ENCODE data around the gene ST6GAL1. TPM values are rescaled to one million over a fixed set of nuclear protein-coding genes. Genes with fewer than 3 reads are reported as not detected.

Gene ST6GAL1
- total and polyA plus RNA-seq, 2 of the 13 experiments (the other 11 are each of a cell fraction or from before 2014, with no cell fraction given): 79.9 to 164 TPM

GRCh38 chr3:187011915-187012314 lies 81.6 kb downstream of the ST6GAL1 start:
- intact Hi-C loops (cut with micrococcal nuclease; ENCODE audit: unreplicated experiment): no loop called here
- BruUV-seq (replicated peaks): no TSS peak
- FAIRE-seq (no peak), ATAC-seq (no peak), DNase-seq (ENCODE audit: low spot score) (no peak)
- Histone ChIP-seq H3K4me2 (ENCODE audit: low read depth, low read length) (no peak overlapping the region), H3K27me3 (ENCODE audit: control insufficient read depth in 1 of 2, insufficient read depth in 2 of 2, low read length in 2 of 2) (no peaks in the 10 kb centered on the region), H3K79me2 (ENCODE audit: insufficient read depth, low read length) (no peaks in the 10 kb centered on the region), H3K9me3 (ENCODE audit: low read length) (no peaks in the 10 kb centered on the region), H3K4me1 (ENCODE audit: insufficient read depth, low read length) (peaks cover 12% of the 10 kb centered on the region), H3K4me3 (replicated peaks in 1 of 3; ENCODE audit: insufficient read depth in 1 of 3, low read depth in 2 of 3, low read length in 3 of 3) (no peak overlapping the region), H2AFZ (ENCODE audit: low read length) (no peak overlapping the region), H3K9ac (ENCODE audit: insufficient read depth, low read depth, low read length) (no peak overlapping the region), H3K36me3 (replicated peaks in 1 of 2; ENCODE audit: control insufficient read depth in 1 of 2, insufficient read depth in 2 of 2, low read length in 2 of 2) (no peaks in the 10 kb centered on the region), H3K27ac (ENCODE audit: extremely low read length, insufficient read depth, low read length) (no peak overlapping the region), H4K20me1 (ENCODE audit: insufficient read depth, low read length) (no peaks in the 10 kb centered on the region)
- WGBS (ENCODE audit: low lambda C conversion rate): 92% methylated on average over 7 of the region's 7 CpGs
- in situ Hi-C loops (cut with HindIII; ENCODE audit: extremely low pct_ligation_motif_present, low pct_unique_long_range_greater_than_20kb): no loop called here
- ChIA-PET POLR2A (no interaction called here), CTCF (ENCODE audit: low intra/inter-chr PET ratio, low total read pairs) (no interaction called here)
- TF ChIP-seq ZNF513 (CRISPR knock-in tag; conservative IDR thresholded peaks at IDR 0.05) (no peak), ZFAT (CRISPR knock-in tag; conservative IDR thresholded peaks at IDR 0.05) (no peak), DMTF1 (CRISPR knock-in tag; IDR thresholded peaks at IDR 0.05) (no peak)

- WGBS (ENCODE audit: low lambda C conversion rate): 87% methylated on average over 7 of the region's 7 CpGs
- FAIRE-seq (no peak), ATAC-seq (no peak), DNase-seq (ENCODE audit: low spot score) (no peak)
- intact Hi-C loops (cut with micrococcal nuclease; ENCODE audit: unreplicated experiment): no loop called here
- Histone ChIP-seq H3K36me3 (replicated peaks in 1 of 2; ENCODE audit: control insufficient read depth in 1 of 2, insufficient read depth in 2 of 2, low read length in 2 of 2) (no peaks in the 10 kb centered on the region), H3K27ac (ENCODE audit: extremely low read length, insufficient read depth, low read length) (no peak overlapping the region), H2AFZ (ENCODE audit: low read length) (no peak overlapping the region), H3K9me3 (ENCODE audit: low read length) (no peaks in the 10 kb centered on the region), H3K79me2 (ENCODE audit: insufficient read depth, low read length) (no peaks in the 10 kb centered on the region), H3K4me3 (replicated peaks in 1 of 3; ENCODE audit: insufficient read depth in 1 of 3, low read depth in 2 of 3, low read length in 3 of 3) (no peak overlapping the region), H3K9ac (ENCODE audit: insufficient read depth, low read depth, low read length) (no peak overlapping the region), H3K4me2 (ENCODE audit: low read depth, low read length) (no peak overlapping the region), H3K27me3 (ENCODE audit: control insufficient read depth in 1 of 2, insufficient read depth in 2 of 2, low read length in 2 of 2) (no peaks in the 10 kb centered on the region), H4K20me1 (ENCODE audit: insufficient read depth, low read length) (no peaks in the 10 kb centered on the region), H3K4me1 (ENCODE audit: insufficient read depth, low read length) (peaks cover 18% of the 10 kb centered on the region)
- POLR2A ChIA-PET: no interaction called here
- CTCF ChIA-PET (ENCODE audit: low intra/inter-chr PET ratio, low total read pairs): no interaction called here
- no TSS peak for BruUV-seq (replicated peaks)
- in situ Hi-C loops (cut with HindIII; ENCODE audit: extremely low pct_ligation_motif_present, low pct_unique_long_range_greater_than_20kb): no loop called here
- TF ChIP-seq ZNF710 (CRISPR knock-in tag; IDR thresholded peaks at IDR 0.05; ENCODE audit: borderline replicate concordance) (no peak), ZSCAN25 (CRISPR knock-in tag; IDR thresholded peaks at IDR 0.05) (peak; percentile 58; the same call in 1 of the 2 replicates), ZNF652 (CRISPR knock-in tag; IDR thresholded peaks at IDR 0.05; ENCODE audit: borderline replicate concordance, low read depth) (no peak), BHLHE40 (IDR thresholded peaks at IDR 0.05; ENCODE audit: low read length) (no peak)
Measured at GRCh38 chr3:187012609-187013051, 82.3 kb downstream of the ST6GAL1 start.

Data from HepG2 (cell line).